SK-N-MC (cell line): ENCODE results near the gene AIF1.

ENCODE experiments used
- DNase-seq: peaks from one replicate; pipeline ENCODE4 v3.0.0-alpha.2; 2011; ENCODE audit warnings: low read depth, low spot score
- H3K27ac ChIP-seq: fragments of 200-600 bp; sonication (generic); 2 replicates; pipeline ENCODE4 v1.5.1; 2016; ENCODE audit warnings: mixed run types
- H3K36me3 ChIP-seq: fragments of 200-600 bp; sonication (generic); 2 replicates; pipeline ENCODE4 v1.6.1; 2017; ENCODE audit warnings: antibody characterized with exemption, low read length, mixed read lengths; ENCODE audit not compliant: insufficient read depth
- H3K4me3 ChIP-seq: fragments of 200-600 bp; sonication (generic); 2 replicates; pipeline ENCODE4 v1.5.1; 2016
- H3K9ac ChIP-seq: fragments of 200-600 bp; sonication (generic); 2 replicates; pipeline ENCODE4 v1.8.0; 2017; ENCODE audit warnings: mixed run types, mixed read lengths; ENCODE audit not compliant: insufficient read length
- H3K9me3 ChIP-seq: fragments of 200-600 bp; sonication (generic); 2 replicates; pipeline ENCODE4 v1.6.1; 2017; ENCODE audit warnings: low read depth, mild to moderate bottlenecking, antibody characterized with exemption, low read length, moderate library complexity, mixed read lengths
- EZH2 ChIP-seq: fragments of 200-600 bp; sonication (generic); IDR thresholded peaks from one replicate; pipeline ENCODE4 v1.6.1; 2017; ENCODE audit warnings: antibody characterized with exemption
- FOXP2 ChIP-seq: optimal IDR thresholded peaks from 2 replicates; pipeline ENCODE3; 2011; ENCODE audit warnings: mild to moderate bottlenecking, moderate library complexity; ENCODE audit not compliant: insufficient read depth; ENCODE audit errors: extremely low read length, control extremely low read depth
- POLR2AphosphoS5 ChIP-seq: IDR thresholded peaks from 2 replicates; pipeline ENCODE4 v1.6.1; 2012; ENCODE audit warnings: mild to moderate bottlenecking, low read depth, low read length, borderline replicate concordance

The AIF1 gene

GRCh38 chr6:31643818-31644454 lies 28.9 kb downstream of the AIF1 start:
- Histone ChIP-seq H3K4me3 (no peak overlapping the region), H3K9me3 (no peaks in the 10 kb centered on the region), H3K27ac (no peak overlapping the region), H3K36me3 (peaks cover 87% of the 10 kb centered on the region), H3K9ac (no peak overlapping the region)
- TF ChIP-seq POLR2AphosphoS5 (no peak), FOXP2 (no peak), EZH2 (no peak)
- DNase-seq: no peak

DNA sequence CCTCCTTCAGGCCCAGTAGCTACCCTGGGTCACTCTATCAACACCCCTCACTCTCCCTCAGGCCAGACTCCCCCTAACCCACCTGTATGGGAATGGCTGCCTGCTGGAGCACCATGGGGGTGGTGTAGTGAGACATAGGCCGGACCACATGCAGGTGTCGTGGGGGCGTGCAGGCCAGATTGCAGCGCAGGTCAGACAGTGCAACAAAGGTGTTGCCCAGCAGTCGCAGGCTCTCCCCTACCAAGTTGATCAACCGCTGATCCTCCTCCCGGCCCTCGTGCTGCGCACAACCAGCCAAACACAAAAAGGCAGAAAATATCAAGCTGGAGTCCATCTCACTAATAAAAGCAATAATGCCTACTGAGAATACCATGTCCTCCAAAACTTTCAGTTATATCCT lies 30.3 kb downstream of the AIF1 start:
- H3K36me3 ChIP-seq: peaks cover 83% of the 10 kb centered on the region
- H3K9ac ChIP-seq: no peak overlapping the region

GRCh38 chr6:31651602-31652191 lies 36.7 kb downstream of the AIF1 start:
- DNase-seq: no peak

More for the DNA sequence above, 30.3 kb downstream of the AIF1 start:
- TF ChIP-seq POLR2AphosphoS5 (no peak), FOXP2 (no peak), EZH2 (no peak)
- no peaks in the 10 kb centered on the region for H3K9me3 ChIP-seq
- no peak for DNase-seq
- H3K4me3 ChIP-seq: no peak overlapping the region
- H3K27ac ChIP-seq: no peak overlapping the region

GRCh38 chr6:31652925-31653724 lies 38.1 kb downstream of the AIF1 start:
- peak overlapping the region; percentile 85 for H3K4me3 ChIP-seq
- DNase-seq: no peak
- H3K9me3 ChIP-seq: no peaks in the 10 kb centered on the region
- peaks cover 22% of the 10 kb centered on the region for H3K36me3 ChIP-seq
- H3K27ac ChIP-seq: peak overlapping the region; percentile 95
- peak overlapping the region; percentile 84 for H3K9ac ChIP-seq
- TF ChIP-seq FOXP2 (no peak), POLR2AphosphoS5 (peak; percentile 84), EZH2 (no peak)

More at GRCh38 chr6:31651602-31652191, 36.7 kb downstream of the AIF1 start:
- Histone ChIP-seq H3K27ac (0 out of 2 replicates have a peak overlapping the region, but pooled peaks have one; percentile 95), H3K9ac (peak overlapping the region; percentile 84), H3K9me3 (no peaks in the 10 kb centered on the region), H3K36me3 (peaks cover 33% of the 10 kb centered on the region), H3K4me3 (peak overlapping the region; percentile 85)
- no peak for TF ChIP-seq FOXP2

- TF ChIP-seq EZH2 (no peak), FOXP2 (no peak), POLR2AphosphoS5 (no peak)
- no peak overlapping the region for H3K27ac ChIP-seq
These were observed 39.7 kb downstream of the AIF1 start for GRCh38 chr6:31654574-31655348.

GRCh38 chr6:31655349-31656237 lies 40.6 kb downstream of the AIF1 start, which contains the start of gene APOM:
TSS of gene APOM (plus strand) at chr6:31655894. CDS start at chr6:31655967, 73 bp downstream.
- Histone ChIP-seq H3K4me3 (no peak within 1 kb of the TSS), H3K9ac (no peak within 1 kb of the TSS)

More at GRCh38 chr6:31654574-31655348, 39.7 kb downstream of the AIF1 start:
- Histone ChIP-seq H3K9ac (no peak overlapping the region), H3K4me3 (no peak overlapping the region), H3K9me3 (no peaks in the 10 kb centered on the region), H3K36me3 (peaks cover 7% of the 10 kb centered on the region; the same call in 1 of the 2 replicates)
- DNase-seq: no peak

More at GRCh38 chr6:31655349-31656237, 40.6 kb downstream of the AIF1 start, which contains the start of gene APOM:
- no peak for DNase-seq
- peak within 1 kb of the TSS; percentile 8; the same call in 1 of the 2 replicates for H3K27ac ChIP-seq
- H3K36me3 ChIP-seq: peaks cover 4% of the 10 kb centered on the region; the same call in 1 of the 2 replicates
- TF ChIP-seq FOXP2 (no peak), EZH2 (no peak), POLR2AphosphoS5 (no peak)
- H3K9me3 ChIP-seq: no peaks in the 10 kb centered on the region
